HEK293 (cell line): ENCODE data around the gene PRADC1.
A peak's percentile ranks its signal among the peaks of the same experiment; 100 is the strongest.

Experiments
- CTCF ChIA-PET: fragments of 350-600 bp; formaldehyde crosslinking; extraction: SDS; loops from one replicate; lab custom pipeline; 2021; ENCODE audit warnings: antibody characterized with exemption; lab: Yijun Ruan, JAX
- POLR2A ChIA-PET: fragments of 300-600 bp; formaldehyde crosslinking; extraction: SDS; loops from one replicate; lab custom pipeline; 2020; ENCODE audit warnings: antibody characterized with exemption, inconsistent platforms; lab: Yijun Ruan, JAX
- H3K27ac ChIP-seq: fragments of 200-500 bp; sonication (Bioruptor generic); 2 replicates; pipeline ENCODE4 v1.5.1; 2014; ENCODE audit warnings: low read depth, low read length, control low read depth, inconsistent platforms; ENCODE audit errors: extremely low read depth
- H3K36me3 ChIP-seq, 2 experiments: fragments of 200-500 bp in 1 of 2; sonication (Bioruptor generic) in 1 of 2; 1 replicate in 1 of 2; 2 replicates in 1 of 2; pipeline ENCODE4 v1.5.1; 2014 to 2017; ENCODE audit warnings: inconsistent platforms in 2 of 2, low read length in 2 of 2; ENCODE audit not compliant: control insufficient read depth in 2 of 2, insufficient read depth in 1 of 2
- H3K4me1 ChIP-seq: fragments of 200-500 bp; sonication (Bioruptor generic); 2 replicates; pipeline ENCODE4 v1.5.1; 2014; ENCODE audit warnings: mild to moderate bottlenecking, low read length, inconsistent platforms; ENCODE audit not compliant: control insufficient read depth, insufficient read depth
- H3K4me3 ChIP-seq: 2 replicates; pipeline ENCODE4 v1.5.1; 2011; ENCODE audit warnings: low read depth, mild to moderate bottlenecking, control low read depth, low read length, moderate library complexity
- H3K9me3 ChIP-seq: fragments of 200-500 bp; sonication (Bioruptor generic); 2 replicates; pipeline ENCODE4 v1.5.1; 2014; ENCODE audit warnings: low read depth, low read length, inconsistent platforms; ENCODE audit not compliant: control insufficient read depth, insufficient read depth
- BCL11A ChIP-seq: fragments of 450-650 bp; formaldehyde crosslinking; IDR thresholded peaks from 2 replicates; pipeline ENCODE4 v1.5.1; 2016; ENCODE audit warnings: low read depth, missing biosample characterization, missing genetic modification characterization
- BCL11B ChIP-seq: fragments of 450-650 bp; formaldehyde crosslinking; IDR thresholded peaks from 2 replicates; pipeline ENCODE4 v1.5.1; 2016; ENCODE audit warnings: low read depth, missing biosample characterization, missing genetic modification characterization
- GLIS1 ChIP-seq: fragments of 450-650 bp; formaldehyde crosslinking; IDR thresholded peaks from 2 replicates; pipeline ENCODE4 v1.5.1; 2016; ENCODE audit warnings: missing biosample characterization, missing genetic modification characterization
- GLIS2 ChIP-seq: fragments of 450-650 bp; formaldehyde crosslinking; IDR thresholded peaks from 2 replicates; pipeline ENCODE4 v1.5.1; 2016; ENCODE audit warnings: missing biosample characterization, missing genetic modification characterization
- IKZF3 ChIP-seq: fragments of 450-650 bp; IDR thresholded peaks from 2 replicates; pipeline ENCODE4 v1.5.0; 2018; ENCODE audit warnings: missing biosample characterization, mild to moderate bottlenecking, missing genetic modification characterization, moderate library complexity
- MYNN ChIP-seq: fragments of 450-650 bp; formaldehyde crosslinking; IDR thresholded peaks from 2 replicates; pipeline ENCODE4 v1.5.1; 2016; ENCODE audit warnings: missing biosample characterization, missing genetic modification characterization, borderline replicate concordance
- REPIN1 ChIP-seq: fragments of 450-650 bp; formaldehyde crosslinking; IDR thresholded peaks from 2 replicates; pipeline ENCODE4 v1.5.1; 2017; ENCODE audit warnings: missing biosample characterization, missing genetic modification characterization, low read depth
- SALL2 ChIP-seq: fragments of 450-650 bp; formaldehyde crosslinking; IDR thresholded peaks from 2 replicates; pipeline ENCODE4 v1.5.0; 2017; ENCODE audit warnings: missing biosample characterization, mild to moderate bottlenecking, missing genetic modification characterization, borderline replicate concordance
- SCRT2 ChIP-seq: fragments of 450-650 bp; formaldehyde crosslinking; IDR thresholded peaks from 2 replicates; pipeline ENCODE4 v1.5.1; 2016; ENCODE audit warnings: missing biosample characterization, missing genetic modification characterization
- TRIM28 ChIP-seq: IDR thresholded peaks from 2 replicates; pipeline ENCODE4 v1.6.1; 2011; ENCODE audit warnings: low read length, control low read depth, borderline replicate concordance
- ZBTB1 ChIP-seq: fragments of 450-650 bp; formaldehyde crosslinking; IDR thresholded peaks from 2 replicates; pipeline ENCODE4 v1.5.1; 2016; ENCODE audit warnings: missing biosample characterization, missing genetic modification characterization
- ZNF274 ChIP-seq, 2 experiments: fragments of 200-500 bp in 1 of 2; fragments of 450-650 bp in 1 of 2; sonication (Bioruptor generic) in 1 of 2; formaldehyde crosslinking in 1 of 2; IDR thresholded peaks; 2 replicates each; pipeline versions ENCODE4 v1.5.1 to v1.6.1; 2014 to 2016; ENCODE audit warnings: borderline replicate concordance in 1 of 2, inconsistent platforms in 1 of 2, low read length in 1 of 2, missing biosample characterization in 1 of 2, missing genetic modification characterization in 1 of 2
- ZNF292 ChIP-seq: fragments of 450-650 bp; formaldehyde crosslinking; IDR thresholded peaks from 2 replicates; pipeline ENCODE4 v1.5.1; 2016; ENCODE audit warnings: low read depth, missing biosample characterization, missing genetic modification characterization, borderline replicate concordance
- ZNF335 ChIP-seq: fragments of 450-650 bp; formaldehyde crosslinking; conservative IDR thresholded peaks from 2 replicates; pipeline ENCODE4 v1.5.1; 2016; ENCODE audit warnings: missing biosample characterization, missing genetic modification characterization
- ZNF366 ChIP-seq: fragments of 450-650 bp; formaldehyde crosslinking; conservative IDR thresholded peaks from 2 replicates; pipeline ENCODE4 v1.5.1; 2016; ENCODE audit warnings: missing biosample characterization, missing genetic modification characterization
- ZNF394 ChIP-seq: fragments of 450-650 bp; formaldehyde crosslinking; IDR thresholded peaks from 2 replicates; pipeline ENCODE4 v1.5.1; 2016; ENCODE audit warnings: missing biosample characterization, missing genetic modification characterization, mild to moderate bottlenecking, moderate library complexity, borderline replicate concordance
- ZNF433 ChIP-seq: fragments of 450-650 bp; formaldehyde crosslinking; IDR thresholded peaks from 2 replicates; pipeline ENCODE4 v1.5.1; 2016; ENCODE audit warnings: missing biosample characterization, missing genetic modification characterization, low read depth
- ZNF510 ChIP-seq: fragments of 450-650 bp; formaldehyde crosslinking; IDR thresholded peaks from 2 replicates; pipeline ENCODE4 v1.5.1; 2018; ENCODE audit warnings: mild to moderate bottlenecking, missing genetic modification characterization, missing biosample characterization; ENCODE audit not compliant: insufficient replicate concordance
- ZNF514 ChIP-seq: fragments of 450-650 bp; formaldehyde crosslinking; IDR thresholded peaks from 2 replicates; pipeline ENCODE4 v1.5.1; 2016; ENCODE audit warnings: missing biosample characterization, missing genetic modification characterization
- ZNF530 ChIP-seq: fragments of 450-650 bp; formaldehyde crosslinking; IDR thresholded peaks from 2 replicates; pipeline ENCODE4 v1.5.1; 2016; ENCODE audit warnings: low read depth, missing biosample characterization, missing genetic modification characterization
- ZNF600 ChIP-seq: fragments of 450-650 bp; formaldehyde crosslinking; IDR thresholded peaks from 2 replicates; pipeline ENCODE4 v1.5.1; 2016; ENCODE audit warnings: missing biosample characterization, missing genetic modification characterization
- ZNF629 ChIP-seq: fragments of 450-650 bp; formaldehyde crosslinking; IDR thresholded peaks from 2 replicates; pipeline ENCODE4 v1.5.1; 2017; ENCODE audit warnings: missing biosample characterization, missing genetic modification characterization
- ZNF792 ChIP-seq: fragments of 450-650 bp; formaldehyde crosslinking; IDR thresholded peaks from 2 replicates; pipeline ENCODE4 v1.5.1; 2016; ENCODE audit warnings: missing biosample characterization, missing genetic modification characterization
- ZXDB ChIP-seq: fragments of 450-650 bp; formaldehyde crosslinking; IDR thresholded peaks from 2 replicates; pipeline ENCODE4 v1.5.1; 2016; ENCODE audit warnings: missing biosample characterization, missing genetic modification characterization
- TF ChIP-seq, protein P1 (sequence below): fragments of 450-650 bp; formaldehyde crosslinking; IDR thresholded peaks from 2 replicates; pipeline ENCODE4 v1.5.1; 2016; ENCODE audit warnings: missing biosample characterization, missing genetic modification characterization
- TF ChIP-seq, protein P2 (sequence below): fragments of 450-650 bp; formaldehyde crosslinking; IDR thresholded peaks from 2 replicates; pipeline ENCODE4 v1.5.1; 2016; ENCODE audit warnings: missing biosample characterization, missing genetic modification characterization
- TF ChIP-seq, protein P3 (sequence below): fragments of 450-650 bp; formaldehyde crosslinking; IDR thresholded peaks from 2 replicates; pipeline ENCODE4 v1.5.1; 2016; ENCODE audit warnings: missing biosample characterization, missing genetic modification characterization

The PRADC1 gene

DNA sequence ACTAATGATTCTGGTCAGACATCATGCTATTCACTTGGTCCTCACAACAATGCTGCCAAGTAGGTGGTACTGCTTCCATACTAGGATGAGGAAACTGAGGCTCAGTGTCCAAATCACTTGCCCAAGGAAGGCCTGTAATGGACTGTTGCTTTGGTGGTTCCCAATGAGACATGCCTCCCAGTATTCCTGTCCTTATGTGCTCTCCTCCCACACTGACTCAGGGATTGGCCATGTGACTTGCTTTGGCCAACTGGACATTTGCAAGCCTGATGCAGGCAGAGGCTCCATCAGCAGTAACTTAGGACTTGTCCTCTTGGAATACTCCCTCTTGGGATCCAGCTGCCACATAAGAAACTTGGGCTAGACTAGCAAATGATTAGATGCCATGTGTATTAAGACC lies 48.2 kb upstream of the PRADC1 start:
- CTCF ChIA-PET: interaction anchor here (0.5 to 3.1 kb wide), 2 partner anchors 9 to 69 kb away, joined by 3 to 23 read pairs; no protein-coding TSS in a partner anchor
- TF ChIP-seq TRIM28 (no peak), SCRT2 (tag by site-specific recombination) (no peak), ZNF366 (tag by site-specific recombination) (no peak), GLIS1 (tag by site-specific recombination) (no peak), SALL2 (tag by site-specific recombination) (no peak), ZNF274 (IDR thresholded peaks at IDR 0.05; ENCODE audit: low read length) (no peak), ZNF274 (tag by site-specific recombination; IDR thresholded peaks at IDR 0.05; ENCODE audit: borderline replicate concordance) (no peak), GLIS2 (tag by site-specific recombination) (no peak), ZNF394 (tag by site-specific recombination) (no peak), ZNF433 (tag by site-specific recombination) (no peak), ZNF600 (no peak), ZNF292 (tag by site-specific recombination) (no peak), BCL11B (no peak), ZNF514 (tag by site-specific recombination) (no peak), MYNN (no peak), BCL11A (no peak), ZBTB1 (no peak), ZNF510 (tag by site-specific recombination) (no peak)
- Histone ChIP-seq H3K4me3 (no peak overlapping the region), H3K9me3 (no peaks in the 10 kb centered on the region), H3K36me3 (peaks cover 0 to 11% of the 10 kb centered on the region in 2 experiments; a peak in 1 of 3 replicates), H3K4me1 (peaks cover 8% of the 10 kb centered on the region), H3K27ac (no peak overlapping the region)
- POLR2A ChIA-PET: no interaction called here

DNA sequence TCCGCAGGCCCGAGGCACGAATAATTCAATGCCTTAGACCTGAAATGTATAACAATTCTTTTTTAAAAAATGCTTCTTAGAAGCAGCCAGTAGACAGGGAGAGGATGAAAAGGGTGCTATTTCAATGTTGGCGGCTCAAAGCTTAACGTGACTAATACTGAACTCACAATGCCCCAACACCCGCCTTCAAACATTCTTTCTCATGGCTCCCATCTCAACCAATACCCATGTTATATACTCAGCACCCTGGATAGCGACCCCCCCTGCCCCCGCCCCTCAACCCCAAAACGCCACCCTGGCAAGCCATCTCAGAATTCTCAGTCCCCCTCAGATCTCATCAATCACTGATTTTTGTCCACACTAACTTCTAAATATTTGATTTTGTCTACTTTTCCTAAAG lies 46.8 kb upstream of the PRADC1 start:
- no peak overlapping the region for H3K4me3 ChIP-seq
- H3K36me3 ChIP-seq: peaks cover 0 to 11% of the 10 kb centered on the region in 2 experiments; a peak in 1 of 3 replicates
- TF ChIP-seq ZNF629 (tag by site-specific recombination): no peak
- TF ChIP-seq, protein P1, sequence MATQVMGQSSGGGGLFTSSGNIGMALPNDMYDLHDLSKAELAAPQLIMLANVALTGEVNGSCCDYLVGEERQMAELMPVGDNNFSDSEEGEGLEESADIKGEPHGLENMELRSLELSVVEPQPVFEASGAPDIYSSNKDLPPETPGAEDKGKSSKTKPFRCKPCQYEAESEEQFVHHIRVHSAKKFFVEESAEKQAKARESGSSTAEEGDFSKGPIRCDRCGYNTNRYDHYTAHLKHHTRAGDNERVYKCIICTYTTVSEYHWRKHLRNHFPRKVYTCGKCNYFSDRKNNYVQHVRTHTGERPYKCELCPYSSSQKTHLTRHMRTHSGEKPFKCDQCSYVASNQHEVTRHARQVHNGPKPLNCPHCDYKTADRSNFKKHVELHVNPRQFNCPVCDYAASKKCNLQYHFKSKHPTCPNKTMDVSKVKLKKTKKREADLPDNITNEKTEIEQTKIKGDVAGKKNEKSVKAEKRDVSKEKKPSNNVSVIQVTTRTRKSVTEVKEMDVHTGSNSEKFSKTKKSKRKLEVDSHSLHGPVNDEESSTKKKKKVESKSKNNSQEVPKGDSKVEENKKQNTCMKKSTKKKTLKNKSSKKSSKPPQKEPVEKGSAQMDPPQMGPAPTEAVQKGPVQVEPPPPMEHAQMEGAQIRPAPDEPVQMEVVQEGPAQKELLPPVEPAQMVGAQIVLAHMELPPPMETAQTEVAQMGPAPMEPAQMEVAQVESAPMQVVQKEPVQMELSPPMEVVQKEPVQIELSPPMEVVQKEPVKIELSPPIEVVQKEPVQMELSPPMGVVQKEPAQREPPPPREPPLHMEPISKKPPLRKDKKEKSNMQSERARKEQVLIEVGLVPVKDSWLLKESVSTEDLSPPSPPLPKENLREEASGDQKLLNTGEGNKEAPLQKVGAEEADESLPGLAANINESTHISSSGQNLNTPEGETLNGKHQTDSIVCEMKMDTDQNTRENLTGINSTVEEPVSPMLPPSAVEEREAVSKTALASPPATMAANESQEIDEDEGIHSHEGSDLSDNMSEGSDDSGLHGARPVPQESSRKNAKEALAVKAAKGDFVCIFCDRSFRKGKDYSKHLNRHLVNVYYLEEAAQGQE (tag by site-specific recombination): peak; percentile 85
- TF ChIP-seq, all 188 proteins: peak for 1
- Histone ChIP-seq H3K9me3 (no peaks in the 10 kb centered on the region), H3K27ac (no peak overlapping the region), H3K4me1 (peaks cover 8% of the 10 kb centered on the region)
- CTCF ChIA-PET: interaction anchor here (1.0 to 3.1 kb wide), 3 partner anchors 8 to 15 kb away, joined by 3 to 23 read pairs (median 4); no protein-coding TSS in a partner anchor
- POLR2A ChIA-PET: interaction anchor here (0.7 kb wide), 1 partner anchor 127 kb away, joined by 3 read pairs; no protein-coding TSS in a partner anchor

DNA sequence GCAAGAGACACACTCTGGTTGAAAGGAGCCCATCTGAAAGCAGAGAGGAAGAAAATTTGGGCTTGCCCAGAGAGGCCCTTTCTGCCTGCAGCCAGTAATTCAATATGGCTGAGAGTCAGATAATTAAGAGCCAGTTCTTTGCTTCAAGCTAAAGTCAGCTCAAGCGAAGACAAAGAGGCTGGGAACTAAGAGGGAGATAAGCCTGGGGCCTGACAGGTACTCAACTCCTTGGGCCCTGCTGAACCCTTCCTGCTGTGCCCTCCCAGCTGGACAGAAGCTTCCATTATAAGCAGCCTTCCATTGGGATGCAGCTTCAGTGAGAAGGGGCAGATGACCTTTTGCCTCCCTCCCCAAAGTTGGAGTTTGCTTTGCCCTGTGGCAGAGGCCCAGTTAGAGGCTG lies 39.2 kb upstream of the PRADC1 start:
- H3K4me3 ChIP-seq: no peak overlapping the region
- ChIA-PET POLR2A (interaction anchor here (0.8 kb wide), 1 partner anchor 9 kb away, joined by 3 read pairs; no protein-coding TSS in a partner anchor), CTCF (interaction anchor here (0.6 to 2.3 kb wide), 3 partner anchors 17 to 95 kb away, joined by 3 to 10 read pairs (median 3); no protein-coding TSS in a partner anchor)
- peaks cover 4% of the 10 kb centered on the region; the same call in 1 of the 2 replicates for H3K4me1 ChIP-seq
- no peak overlapping the region for H3K27ac ChIP-seq
- peaks cover 0 to 14% of the 10 kb centered on the region in 2 experiments; a peak in 1 of 3 replicates for H3K36me3 ChIP-seq
- no peaks in the 10 kb centered on the region for H3K9me3 ChIP-seq
- TF ChIP-seq ZXDB (tag by site-specific recombination) (no peak), IKZF3 (no peak), ZNF366 (tag by site-specific recombination) (no peak), ZNF335 (tag by site-specific recombination) (no peak), ZNF530 (no peak), REPIN1 (tag by site-specific recombination) (no peak), ZNF792 (tag by site-specific recombination) (no peak)
- TF ChIP-seq, protein P2, sequence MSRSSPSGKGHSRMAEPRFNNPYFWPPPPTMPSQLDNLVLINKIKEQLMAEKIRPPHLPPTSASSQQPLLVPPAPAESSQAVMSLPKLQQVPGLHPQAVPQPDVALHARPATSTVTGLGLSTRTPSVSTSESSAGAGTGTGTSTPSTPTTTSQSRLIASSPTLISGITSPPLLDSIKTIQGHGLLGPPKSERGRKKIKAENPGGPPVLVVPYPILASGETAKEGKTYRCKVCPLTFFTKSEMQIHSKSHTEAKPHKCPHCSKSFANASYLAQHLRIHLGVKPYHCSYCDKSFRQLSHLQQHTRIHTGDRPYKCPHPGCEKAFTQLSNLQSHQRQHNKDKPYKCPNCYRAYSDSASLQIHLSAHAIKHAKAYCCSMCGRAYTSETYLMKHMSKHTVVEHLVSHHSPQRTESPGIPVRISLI (tag by site-specific recombination): no peak
- TF ChIP-seq, protein P3, sequence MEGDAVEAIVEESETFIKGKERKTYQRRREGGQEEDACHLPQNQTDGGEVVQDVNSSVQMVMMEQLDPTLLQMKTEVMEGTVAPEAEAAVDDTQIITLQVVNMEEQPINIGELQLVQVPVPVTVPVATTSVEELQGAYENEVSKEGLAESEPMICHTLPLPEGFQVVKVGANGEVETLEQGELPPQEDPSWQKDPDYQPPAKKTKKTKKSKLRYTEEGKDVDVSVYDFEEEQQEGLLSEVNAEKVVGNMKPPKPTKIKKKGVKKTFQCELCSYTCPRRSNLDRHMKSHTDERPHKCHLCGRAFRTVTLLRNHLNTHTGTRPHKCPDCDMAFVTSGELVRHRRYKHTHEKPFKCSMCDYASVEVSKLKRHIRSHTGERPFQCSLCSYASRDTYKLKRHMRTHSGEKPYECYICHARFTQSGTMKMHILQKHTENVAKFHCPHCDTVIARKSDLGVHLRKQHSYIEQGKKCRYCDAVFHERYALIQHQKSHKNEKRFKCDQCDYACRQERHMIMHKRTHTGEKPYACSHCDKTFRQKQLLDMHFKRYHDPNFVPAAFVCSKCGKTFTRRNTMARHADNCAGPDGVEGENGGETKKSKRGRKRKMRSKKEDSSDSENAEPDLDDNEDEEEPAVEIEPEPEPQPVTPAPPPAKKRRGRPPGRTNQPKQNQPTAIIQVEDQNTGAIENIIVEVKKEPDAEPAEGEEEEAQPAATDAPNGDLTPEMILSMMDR (tag by site-specific recombination): no peak
